Activated effector memory CD4-positive, alpha-beta T cell treated with Interleukin-2 at 50 U/mL for 16 hours (primary cell): ENCODE data around the gene SUMO3.

Experiments
- DNase-seq: peaks from one replicate; pipeline ENCODE4 v3.0.0-alpha.2; 2020

Gene SUMO3

DNA sequence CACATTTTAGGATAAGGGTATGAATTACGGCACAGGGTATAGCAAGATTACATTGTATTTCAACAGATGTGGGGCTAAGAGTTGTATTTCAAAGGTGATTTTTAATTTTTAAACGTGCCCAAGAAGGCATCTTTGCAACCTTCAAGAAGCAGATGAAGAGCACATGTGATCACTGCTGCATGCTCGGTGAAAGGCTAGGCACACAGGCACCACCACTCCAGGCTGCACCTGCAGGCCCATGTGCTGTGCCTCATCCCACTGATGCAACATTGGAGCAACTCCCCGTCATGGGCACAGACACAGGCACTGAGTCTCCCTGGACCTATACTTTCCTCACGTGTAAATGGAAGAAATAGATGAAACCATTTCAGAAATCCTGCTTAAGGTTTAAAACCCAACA lies 39.8 kb downstream of the SUMO3 start:
- DNase-seq = no peak

DNA sequence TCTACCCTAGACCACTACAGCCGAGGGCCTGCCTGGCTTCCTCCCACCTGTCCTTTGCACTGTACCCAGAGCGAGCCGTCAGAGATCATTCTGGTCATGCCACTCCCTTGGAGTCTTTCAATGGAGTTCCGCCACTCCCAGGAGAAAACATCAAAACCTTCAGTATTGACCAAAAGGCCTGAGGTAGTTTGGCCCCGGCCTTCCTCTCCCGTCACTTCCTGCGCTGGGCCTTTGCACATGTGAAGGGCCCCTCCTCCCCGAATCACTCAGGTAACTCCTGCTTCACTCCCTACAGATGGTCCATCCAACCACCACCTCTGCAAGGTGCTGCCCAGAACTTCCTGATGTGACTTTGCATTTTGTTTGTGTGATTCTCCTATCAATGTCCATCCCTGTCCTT lies 42.9 kb downstream of the SUMO3 start:
- DNase-seq = no peak

DNA sequence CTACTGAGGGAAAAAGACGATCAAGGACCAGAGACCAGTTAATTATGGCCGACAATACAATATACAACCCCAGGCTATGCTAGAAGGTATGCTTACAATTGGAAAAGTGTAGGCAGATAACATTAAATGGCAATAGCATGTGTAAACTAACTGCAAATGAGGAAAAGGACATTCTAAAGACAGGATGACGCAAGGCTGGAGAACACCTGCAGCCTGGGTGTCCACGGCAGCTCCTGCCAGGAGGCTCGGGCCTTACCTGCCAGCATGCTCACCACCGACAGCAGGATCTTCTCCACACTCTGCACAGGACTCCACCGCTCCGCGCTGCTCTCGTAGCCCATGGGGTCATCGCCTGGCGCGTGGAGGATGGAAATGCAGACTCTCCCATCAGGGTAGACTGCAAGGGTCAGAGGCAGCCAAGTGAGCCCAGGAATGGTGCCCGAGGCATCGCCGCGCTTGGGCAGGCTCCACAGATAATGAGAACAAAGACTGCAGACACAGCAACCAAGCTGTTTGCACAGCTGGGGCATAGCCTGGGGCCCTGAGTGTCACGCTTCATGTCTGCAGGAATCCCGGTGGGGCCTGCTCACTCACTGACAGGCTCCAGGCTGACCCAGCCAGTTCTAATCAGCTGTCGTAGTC lies 44.5 kb downstream of the SUMO3 start:
- DNase-seq = no peak

DNA sequence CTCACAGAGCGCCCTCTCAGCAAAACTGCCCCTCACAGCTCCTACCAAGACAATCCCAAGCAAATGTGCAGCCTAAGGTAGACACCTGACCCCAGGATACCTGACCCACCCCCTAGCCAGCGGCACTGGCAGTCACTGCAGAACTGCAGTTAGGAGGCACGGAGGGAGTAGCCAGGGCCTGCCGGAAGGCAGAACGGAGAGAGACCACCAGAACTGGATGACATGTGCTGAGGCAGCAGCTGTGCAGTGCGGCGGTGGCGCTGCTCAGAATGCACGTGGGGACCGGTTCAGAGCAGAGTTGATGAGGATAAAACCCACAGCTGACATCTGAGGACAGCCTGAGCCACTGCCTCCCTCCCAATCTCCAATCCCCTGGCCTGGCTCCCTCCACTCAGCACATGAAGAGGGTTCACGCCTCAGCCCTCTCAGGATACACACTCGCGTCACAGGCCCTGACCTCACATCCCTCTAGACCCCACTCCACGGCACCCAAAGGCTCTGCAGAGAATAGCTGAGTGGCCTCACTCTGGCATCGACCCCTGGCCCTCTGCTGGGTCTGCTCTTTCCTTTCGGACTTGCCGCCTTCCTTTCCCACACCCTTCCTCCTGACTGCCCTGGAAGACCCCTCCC lies 45.9 kb downstream of the SUMO3 start:
- no peak for DNase-seq

DNA sequence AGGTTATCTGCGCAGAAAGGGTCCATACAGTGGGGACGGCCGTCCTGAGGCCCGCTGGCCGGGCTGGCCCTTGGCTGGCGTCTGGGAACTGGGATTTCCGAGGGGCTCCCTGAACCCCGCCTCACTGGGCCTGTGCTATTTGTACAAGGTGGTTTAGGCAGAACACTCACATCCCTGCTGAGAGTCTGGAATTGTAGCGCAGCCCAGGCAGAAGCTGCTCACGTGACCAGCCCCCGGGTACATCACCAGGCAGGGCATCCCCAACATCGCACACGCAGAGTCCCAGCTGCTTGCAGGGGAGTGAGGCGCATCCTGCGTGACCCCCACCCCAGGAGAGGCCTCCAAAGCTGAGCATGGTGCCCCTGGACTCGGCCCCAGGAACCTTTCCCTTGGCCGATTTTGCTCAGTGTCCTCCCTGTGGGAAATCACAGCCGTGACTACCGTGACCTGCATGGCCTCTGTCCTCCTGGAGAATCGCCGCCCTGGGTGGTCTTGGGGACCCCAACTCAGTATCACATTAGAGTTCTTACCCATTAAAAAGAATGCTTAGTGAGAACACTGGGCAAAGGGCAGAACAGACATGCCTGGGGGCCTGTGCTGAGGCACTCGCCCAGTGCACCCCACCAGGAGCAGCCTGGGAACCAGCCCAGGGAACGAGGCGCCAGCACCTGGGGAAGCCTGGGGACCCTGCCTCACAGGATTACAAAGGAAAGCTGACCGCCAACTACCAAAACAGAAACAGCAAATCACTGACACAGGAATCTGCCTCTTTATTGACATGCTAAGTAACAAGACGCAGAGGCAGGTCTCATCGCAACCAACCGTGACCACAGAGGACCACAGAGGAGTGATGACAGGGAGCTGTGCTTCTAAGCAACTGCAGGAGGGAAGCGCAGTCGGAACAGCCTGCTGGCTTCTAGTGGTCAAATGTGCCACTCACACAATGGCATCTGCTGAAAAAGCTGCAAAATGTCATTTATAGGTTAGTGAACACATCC lies 49.7 kb downstream of the SUMO3 start:
- DNase-seq = no peak

DNA sequence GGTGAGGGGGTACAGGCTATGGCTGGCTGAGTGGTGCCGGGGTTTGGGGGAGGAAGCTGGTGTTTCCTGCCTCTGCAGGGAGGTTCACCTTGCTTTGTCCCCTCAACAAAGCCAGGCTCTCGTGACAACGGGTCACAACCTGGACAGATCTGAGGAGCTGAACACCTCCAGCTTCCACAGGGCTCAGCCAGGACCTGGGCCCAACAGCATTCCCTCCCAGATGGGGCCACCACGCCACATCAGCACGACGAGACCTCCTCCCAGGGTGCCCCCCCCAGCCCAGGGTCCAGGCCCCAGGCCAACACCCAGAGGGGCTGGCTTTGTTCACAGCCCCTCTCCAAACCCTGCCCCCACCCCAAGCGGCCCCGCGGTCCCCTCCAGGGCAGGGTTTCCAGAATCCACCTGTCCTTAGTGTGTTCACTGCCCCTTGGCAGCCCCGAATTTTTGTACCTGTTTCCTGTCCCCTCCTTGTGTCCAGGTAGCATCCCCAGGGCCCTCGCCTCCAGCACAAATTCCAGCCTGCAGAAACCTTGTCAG lies 51.0 kb downstream of the SUMO3 start:
- no peak for DNase-seq

DNA sequence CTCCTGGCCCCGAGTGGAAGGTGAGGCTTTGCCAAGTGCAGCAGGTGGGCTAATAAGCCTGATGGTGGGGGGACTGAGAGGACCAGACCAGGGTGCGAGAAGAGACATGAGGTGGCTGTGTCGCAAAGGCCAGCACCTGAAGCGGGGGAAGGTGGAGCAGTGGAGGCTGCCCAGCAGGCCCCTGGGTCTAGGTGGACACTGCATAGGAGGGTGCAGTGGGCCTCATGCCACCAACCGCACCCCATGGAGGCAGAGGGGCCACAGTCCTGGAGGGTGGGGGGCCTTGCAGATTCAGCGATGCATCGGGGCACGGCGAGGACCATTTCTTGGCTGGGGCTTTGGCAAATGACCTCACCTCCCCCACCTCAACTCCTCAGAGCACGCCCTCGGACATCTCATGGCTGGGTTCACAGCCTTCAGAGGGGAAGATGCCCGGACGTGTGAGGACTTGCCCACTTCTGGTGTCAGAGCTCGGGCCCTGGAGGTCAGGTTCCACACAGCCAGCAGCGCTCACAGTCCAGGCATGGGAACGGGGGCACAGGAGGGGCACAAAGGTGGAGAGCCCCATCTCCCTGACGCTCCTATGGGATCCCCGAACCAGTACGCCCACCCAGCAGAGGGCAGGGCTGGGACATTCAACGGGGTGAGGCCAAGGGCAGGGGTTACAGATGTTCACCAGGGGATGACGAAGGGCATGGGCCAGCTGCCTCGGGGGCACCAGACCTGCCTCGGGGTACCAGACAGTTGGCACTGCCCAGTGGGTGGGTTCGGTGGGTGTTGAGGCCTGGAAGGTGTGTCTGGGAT lies 51.6 kb downstream of the SUMO3 start:
- DNase-seq = no peak

DNA sequence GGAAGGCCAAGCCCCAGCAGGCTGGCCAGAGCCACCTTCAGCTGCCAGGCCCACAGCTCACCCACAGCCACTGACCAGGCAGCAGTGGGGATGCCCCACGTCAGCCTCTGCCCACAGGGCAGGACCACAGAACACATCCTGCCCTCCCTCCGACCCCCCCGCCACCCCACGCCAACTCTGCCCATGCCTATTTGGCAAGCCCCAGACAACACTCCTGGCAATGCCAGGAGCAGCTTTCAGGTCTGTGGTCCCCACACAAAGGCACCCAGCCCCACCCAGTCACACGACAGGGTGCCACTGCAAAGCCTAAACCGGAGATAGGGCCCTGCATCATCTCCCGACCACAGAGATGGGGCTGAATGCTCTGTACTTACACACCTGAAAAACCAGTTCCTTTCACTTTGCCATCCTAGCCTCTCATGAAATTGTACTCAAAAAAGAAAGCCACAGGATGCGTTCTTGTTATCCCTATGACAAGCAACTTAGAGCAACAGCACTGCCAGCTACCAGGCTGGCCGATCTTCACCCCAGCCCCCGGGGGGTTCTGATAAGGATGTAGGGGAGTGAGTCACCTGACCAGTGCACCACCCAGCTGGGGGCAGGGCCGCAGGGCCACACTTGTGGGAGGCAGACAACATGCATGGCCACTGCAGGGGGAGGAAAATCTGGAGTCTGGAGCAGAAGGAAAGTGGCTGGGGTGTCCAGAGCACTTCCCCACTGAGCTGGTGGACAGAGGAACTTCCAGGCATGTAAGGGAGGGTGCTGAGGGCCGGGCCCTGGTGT lies 52.4 kb downstream of the SUMO3 start:
- DNase-seq = peak; percentile 36

DNA sequence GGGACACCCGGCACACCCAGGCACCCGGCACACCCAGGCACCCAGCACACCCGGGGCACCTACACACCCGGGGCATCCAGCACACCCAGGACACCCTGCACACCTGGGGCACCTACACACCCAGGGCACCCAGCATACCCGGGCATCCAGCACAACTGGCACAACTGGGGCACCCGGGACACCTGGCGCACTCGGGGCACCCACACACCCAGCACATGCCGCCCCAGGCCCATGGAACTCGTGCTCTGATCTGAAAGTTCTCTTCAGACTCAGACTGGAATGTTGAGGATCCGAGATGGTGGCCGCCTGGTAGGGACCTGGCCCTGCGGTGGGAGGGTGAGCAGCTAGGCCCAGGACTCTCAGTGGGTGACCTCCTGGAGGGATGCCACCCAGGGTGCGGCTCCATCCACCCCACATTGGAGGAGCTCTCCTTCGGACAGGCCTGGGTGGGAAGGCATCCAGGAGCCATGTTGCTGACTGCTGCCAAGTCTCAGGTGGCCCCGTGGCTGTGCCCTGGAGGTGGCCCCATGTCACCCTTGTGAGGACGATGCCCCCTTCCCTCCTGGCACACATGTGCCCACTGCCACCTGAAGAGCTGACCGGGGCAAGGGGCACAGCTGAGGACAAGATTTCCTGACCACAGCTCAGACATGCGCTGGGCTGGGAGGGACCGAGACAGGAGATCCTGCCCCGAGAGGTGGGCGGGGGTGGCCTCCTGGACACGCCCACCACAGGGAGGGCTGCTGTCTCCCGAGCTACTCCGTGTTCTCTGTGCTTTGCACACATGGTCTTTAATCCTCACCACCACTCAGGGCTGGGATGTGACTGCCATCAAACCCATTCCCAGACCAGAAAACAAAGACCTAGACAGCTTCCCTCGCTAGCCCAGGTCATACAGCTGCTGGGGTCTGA lies 53.3 kb downstream of the SUMO3 start:
- no peak for DNase-seq

DNA sequence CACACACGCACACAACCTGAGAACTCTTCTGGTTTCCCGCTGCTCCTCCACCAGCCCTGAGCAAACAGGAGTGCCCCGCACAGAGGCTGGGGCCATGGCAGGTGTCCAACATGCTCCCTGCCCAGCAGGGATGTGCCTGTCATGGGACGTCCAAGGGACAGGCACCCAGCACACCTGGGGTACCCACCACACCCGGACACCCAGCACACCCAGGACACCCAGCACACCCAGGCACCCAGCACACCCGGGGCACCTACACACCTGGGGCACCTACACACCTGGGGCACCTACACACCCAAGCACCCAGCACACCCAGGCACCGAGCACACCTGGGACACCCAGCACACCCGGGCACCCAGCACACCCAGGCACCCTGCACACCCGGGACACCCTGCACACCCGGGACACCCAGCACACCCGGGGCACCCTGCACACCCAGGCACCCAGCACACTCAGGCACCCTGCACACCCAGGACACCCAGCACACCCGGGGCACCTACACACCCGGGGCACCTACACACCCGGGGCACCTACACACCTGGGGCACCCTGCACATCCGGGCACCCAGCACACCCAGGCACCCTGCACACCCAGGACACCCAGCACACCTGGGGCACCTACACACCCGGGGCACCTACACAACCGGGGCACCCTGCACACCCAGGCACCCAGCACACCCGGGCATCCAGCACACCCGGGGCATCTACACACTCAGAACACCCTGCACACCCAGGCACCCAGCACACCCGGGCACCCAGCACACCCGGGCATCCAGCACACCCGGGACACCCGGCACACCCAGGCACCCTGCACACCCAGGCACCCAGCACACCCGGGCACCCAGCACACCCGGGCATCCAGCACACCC lies 54.2 kb downstream of the SUMO3 start:
- DNase-seq = no peak

DNA sequence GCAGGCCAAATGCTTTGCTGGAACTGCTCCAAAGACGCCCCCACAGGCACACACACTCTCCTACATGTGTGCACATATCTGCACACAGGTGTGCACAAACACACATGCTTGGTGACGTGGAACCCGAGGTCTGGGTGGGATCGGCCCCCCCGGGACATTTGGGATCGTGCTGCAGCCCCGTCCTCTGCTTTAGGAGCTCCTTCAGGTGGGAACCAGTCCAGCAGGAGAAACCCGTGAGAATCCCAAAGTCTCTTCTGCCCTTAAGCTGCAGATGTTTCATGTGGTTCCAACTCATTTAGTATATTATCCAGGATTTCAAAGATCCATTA lies 54.8 kb downstream of the SUMO3 start:
- DNase-seq = no peak

DNA sequence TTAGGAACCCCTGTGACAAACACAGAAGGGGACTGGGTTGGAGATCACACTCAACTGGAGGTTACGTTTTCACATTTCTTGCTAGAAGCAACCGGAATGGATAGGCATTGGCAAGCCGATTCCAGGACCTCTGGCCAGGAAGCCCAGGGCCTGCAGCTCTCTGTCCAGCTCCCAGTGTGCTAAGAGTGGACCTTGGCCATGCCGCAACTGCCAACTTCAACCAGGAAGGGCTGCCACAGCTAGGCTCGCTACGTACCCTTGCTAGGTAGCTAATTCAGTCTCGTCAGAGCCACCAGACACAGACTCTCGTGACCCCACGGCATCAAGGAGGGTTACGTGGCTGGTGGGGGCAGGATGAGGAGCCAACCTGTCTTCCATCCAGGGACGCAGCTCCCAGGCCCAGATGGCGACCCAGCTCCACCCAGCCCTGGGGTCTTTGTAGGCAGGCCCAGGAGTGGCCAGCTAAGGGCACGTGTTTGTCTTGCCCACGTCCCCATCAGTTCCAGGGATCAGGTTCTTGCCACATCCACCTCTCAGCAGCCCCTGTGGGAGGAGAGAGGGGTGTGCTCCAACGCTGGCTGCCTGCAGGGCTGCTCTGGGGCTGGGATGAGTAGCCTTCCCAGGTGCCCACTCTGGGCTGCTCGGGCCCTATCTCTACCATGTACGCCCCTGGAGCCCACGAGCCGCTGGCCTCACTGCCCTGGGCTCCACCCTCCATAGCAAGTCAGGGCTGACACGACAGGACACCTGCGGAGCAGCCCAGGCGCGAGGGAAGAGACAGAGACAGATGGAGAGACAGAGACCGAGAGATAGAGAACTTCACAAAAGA lies 55.4 kb downstream of the SUMO3 start:
- no peak for DNase-seq

DNA sequence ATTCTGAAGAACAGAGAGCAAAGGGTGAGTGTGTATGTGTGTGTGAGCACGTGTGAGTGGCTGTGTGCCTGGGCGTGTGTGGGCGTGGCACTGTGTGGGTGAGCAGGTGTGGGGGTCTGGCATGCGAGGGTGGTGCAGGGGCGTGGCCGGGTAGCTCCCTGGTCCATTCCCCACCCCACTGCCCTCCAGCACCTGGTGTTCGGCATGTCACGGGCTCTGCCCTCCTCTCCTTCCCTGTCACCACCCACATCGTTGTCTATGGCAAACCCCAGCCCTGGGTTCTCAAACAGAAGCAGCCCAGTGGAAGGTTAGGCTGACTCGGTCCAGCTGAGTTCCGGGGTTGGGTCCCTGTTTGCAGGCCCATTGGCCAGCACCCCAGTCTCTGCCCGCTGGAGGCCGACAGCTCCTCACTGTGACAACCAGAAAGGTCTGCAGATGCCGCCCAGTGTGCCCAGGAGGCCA lies 56.1 kb downstream of the SUMO3 start:
- DNase-seq = no peak

DNA sequence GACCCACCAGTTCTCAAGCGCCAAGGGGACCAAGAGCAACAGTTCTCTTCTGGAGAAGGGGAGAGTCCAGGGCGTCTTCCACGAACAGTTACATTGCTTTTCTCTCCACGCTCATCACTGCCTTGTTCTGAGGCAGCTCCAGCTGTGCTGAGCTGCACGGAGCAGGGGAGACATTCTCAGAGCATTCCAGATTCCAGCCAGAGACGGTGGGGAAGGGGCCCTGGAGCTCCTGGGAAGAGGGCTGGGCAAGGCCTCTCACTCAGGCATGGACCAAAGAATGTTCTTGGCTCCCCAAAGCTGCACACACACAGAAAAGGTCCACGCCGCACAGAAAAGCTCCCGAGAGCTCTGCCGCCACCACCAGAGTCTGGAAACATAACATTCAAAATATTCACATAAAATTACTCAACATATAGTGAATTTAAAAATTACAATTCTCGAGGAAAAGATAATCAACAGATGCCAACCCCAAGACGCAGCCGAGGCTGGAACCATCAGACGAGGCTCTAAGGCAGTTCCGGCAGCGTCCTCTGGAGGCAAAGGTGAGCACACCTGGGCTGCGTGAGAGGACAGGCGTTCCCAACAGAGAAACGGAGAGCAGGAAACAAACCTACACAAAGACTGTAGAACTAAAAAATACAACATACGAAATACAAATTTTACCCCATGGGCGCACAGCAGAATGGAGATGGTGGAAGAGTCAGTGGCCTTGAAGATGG lies 56.7 kb downstream of the SUMO3 start:
- DNase-seq = no peak

DNA sequence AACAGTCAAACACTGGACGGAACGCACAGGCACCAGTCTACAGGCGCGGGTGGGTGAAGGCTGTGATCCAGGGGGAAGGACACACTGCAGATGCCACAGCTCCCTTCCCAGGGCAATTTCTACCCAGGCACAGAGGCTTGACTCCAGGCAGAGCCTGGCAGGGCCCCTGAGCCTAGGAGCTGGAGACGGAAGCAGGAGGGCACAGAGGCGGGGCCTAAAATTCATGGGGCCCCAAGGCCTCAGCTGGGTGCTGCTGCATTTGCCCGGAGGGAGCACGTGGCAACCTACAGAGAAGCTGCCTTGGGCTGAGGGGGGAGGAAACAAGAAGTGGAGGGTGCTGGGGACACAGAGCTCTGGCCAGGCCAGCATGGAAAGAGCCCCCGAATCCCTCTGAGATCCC lies 57.5 kb downstream of the SUMO3 start:
- no peak for DNase-seq

DNA sequence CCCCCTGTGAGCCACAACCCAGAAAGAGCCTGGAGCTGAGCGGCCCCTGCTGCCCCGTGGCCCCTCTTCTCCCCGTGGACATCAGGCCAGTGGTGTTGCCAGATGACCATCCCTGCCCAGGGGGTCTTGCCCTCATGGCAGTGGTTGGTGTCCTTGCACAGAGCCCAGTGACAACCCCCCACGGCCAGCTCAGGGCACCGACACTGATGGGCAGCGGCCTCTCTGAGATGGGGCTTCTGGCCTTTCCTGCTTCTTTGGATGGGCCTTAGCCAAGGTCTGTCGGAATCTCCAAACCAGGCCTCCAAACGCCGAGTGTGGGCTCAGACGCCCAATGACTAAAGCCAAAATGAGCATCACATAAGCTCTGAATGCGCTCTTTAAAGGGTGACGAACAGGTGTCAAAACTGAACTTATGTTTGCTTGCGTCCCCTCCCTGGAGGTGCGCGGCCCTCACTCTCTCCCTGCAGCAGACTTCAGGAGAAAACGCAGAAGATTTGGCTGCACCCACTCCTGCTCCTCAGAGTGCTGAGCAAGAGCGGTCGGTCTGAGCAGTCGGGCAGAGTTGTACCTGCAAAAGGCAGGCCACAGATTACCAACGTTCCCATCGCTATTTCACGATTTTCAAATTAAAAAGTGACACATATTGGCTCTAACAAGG lies 58.1 kb downstream of the SUMO3 start:
- DNase-seq = no peak

DNA sequence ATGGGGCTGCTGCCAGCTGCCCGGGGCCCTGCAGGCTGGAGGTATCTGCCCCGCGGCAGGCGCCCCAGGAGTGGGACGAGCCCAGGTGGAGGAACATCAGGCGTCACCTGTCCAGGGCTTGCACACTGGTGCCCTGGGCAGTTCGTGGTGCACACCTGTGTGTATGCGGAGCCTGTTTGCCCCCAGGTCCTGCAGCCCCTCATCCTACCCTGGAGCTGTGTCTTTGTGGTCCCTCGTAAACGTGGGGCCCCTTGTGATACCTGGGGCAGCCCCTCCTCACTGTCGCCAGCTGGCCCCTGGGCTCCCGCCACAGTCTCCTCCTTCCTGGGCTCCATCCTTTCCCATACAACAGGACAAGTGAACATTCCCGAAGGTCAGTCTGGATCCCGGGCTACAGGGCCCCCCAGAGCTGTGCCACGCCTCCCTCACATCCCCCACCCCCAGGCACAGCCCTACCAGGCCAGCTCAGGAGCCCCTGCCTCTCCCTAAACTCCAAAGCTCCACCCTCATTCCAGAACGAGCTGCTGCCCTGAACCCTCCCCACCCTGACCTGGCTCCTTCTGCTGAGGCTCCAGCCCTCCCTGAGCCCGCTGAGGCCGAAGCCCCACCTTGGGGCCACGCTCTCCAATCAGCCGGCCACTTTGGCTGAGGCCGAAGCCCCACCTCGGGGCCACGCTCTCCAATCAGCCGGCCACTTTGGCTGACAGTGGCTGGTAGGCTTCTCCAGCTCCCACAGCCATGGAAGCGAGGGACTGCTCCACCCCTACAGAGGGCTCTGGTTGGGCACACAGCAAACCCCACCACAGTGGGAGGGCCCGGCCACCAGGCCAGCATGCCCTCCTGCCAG lies 58.9 kb downstream of the SUMO3 start:
- no peak for DNase-seq
